LoVo (cell line): Measurements from ENCODE around the gene RABGAP1L.
"Not testable (repeated sequence)": the region's sequence is repeated elsewhere in the genome, so short reads cannot be mapped to it uniquely, and the experiment has no call there.

Experiments used
- DNase-seq: peaks from one replicate; pipeline ENCODE4 v3.0.0-alpha.2; 2016; ENCODE audit warnings: low spot score

RABGAP1L gene

GRCh38 chr1:174711848-174712247 is 552.5 kb downstream of the RABGAP1L start:
- DNase-seq: not testable (repeated sequence)

GRCh38 chr1:174712541-174712940 is 553.2 kb downstream of the RABGAP1L start:
- no peak for DNase-seq

GRCh38 chr1:174713796-174714195 is 554.5 kb downstream of the RABGAP1L start:
- DNase-seq: no peak

GRCh38 chr1:174719194-174719593 is 559.9 kb downstream of the RABGAP1L start:
- DNase-seq: no peak

- DNase-seq: no peak
Measured at GRCh38 chr1:174720618-174721017, 561.3 kb downstream of the RABGAP1L start.

- DNase-seq: no peak
Measured at GRCh38 chr1:174721246-174721645, 561.9 kb downstream of the RABGAP1L start.

GRCh38 chr1:174723816-174724215 is 564.5 kb downstream of the RABGAP1L start:
- DNase-seq: no peak

- no peak for DNase-seq
Measured at GRCh38 chr1:174724219-174724618, 564.9 kb downstream of the RABGAP1L start.

- no peak for DNase-seq
Measured at GRCh38 chr1:174726167-174726879, 567.0 kb downstream of the RABGAP1L start.

GRCh38 chr1:174726880-174727585 is 567.7 kb downstream of the RABGAP1L start:
- no peak for DNase-seq

- DNase-seq: no peak
Measured at GRCh38 chr1:174734270-174734669, 575.0 kb downstream of the RABGAP1L start.

- DNase-seq: no peak
Measured at GRCh38 chr1:174736831-174737230, 577.5 kb downstream of the RABGAP1L start.

- DNase-seq: no peak
Measured at GRCh38 chr1:174740249-174740968, 581.1 kb downstream of the RABGAP1L start.

GRCh38 chr1:174742805-174743653 is 583.7 kb downstream of the RABGAP1L start:
- no peak for DNase-seq

GRCh38 chr1:174743654-174744561 is 584.6 kb downstream of the RABGAP1L start:
- DNase-seq: peak; percentile 59

- DNase-seq: no peak
Measured at GRCh38 chr1:174744886-174745285, 585.6 kb downstream of the RABGAP1L start.

- DNase-seq: no peak
Measured at GRCh38 chr1:174746024-174746808, 586.9 kb downstream of the RABGAP1L start.

- DNase-seq: no peak
Measured at GRCh38 chr1:174747613-174748012, 588.3 kb downstream of the RABGAP1L start.

- DNase-seq: no peak
Measured at GRCh38 chr1:174748586-174748985, 589.3 kb downstream of the RABGAP1L start.

GRCh38 chr1:174753131-174753530 is 593.8 kb downstream of the RABGAP1L start:
- no peak for DNase-seq
